ENCODE measurements around the gene SLC29A4. TPM values are rescaled to one million over a fixed set of nuclear protein-coding genes. Genes with fewer than 3 reads are reported as not detected.

SLC29A4 gene, protein sequence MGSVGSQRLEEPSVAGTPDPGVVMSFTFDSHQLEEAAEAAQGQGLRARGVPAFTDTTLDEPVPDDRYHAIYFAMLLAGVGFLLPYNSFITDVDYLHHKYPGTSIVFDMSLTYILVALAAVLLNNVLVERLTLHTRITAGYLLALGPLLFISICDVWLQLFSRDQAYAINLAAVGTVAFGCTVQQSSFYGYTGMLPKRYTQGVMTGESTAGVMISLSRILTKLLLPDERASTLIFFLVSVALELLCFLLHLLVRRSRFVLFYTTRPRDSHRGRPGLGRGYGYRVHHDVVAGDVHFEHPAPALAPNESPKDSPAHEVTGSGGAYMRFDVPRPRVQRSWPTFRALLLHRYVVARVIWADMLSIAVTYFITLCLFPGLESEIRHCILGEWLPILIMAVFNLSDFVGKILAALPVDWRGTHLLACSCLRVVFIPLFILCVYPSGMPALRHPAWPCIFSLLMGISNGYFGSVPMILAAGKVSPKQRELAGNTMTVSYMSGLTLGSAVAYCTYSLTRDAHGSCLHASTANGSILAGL
- 0.98 TPM for total RNA-seq
- long read RNA-seq, full-length matches to known transcripts = 2 of 7 reads
- long read RNA-seq, partial matches to known transcripts = 4 of 7 reads
- long read RNA-seq, other reads (novel, unspliced or antisense) = 1 of 7 reads

DNA sequence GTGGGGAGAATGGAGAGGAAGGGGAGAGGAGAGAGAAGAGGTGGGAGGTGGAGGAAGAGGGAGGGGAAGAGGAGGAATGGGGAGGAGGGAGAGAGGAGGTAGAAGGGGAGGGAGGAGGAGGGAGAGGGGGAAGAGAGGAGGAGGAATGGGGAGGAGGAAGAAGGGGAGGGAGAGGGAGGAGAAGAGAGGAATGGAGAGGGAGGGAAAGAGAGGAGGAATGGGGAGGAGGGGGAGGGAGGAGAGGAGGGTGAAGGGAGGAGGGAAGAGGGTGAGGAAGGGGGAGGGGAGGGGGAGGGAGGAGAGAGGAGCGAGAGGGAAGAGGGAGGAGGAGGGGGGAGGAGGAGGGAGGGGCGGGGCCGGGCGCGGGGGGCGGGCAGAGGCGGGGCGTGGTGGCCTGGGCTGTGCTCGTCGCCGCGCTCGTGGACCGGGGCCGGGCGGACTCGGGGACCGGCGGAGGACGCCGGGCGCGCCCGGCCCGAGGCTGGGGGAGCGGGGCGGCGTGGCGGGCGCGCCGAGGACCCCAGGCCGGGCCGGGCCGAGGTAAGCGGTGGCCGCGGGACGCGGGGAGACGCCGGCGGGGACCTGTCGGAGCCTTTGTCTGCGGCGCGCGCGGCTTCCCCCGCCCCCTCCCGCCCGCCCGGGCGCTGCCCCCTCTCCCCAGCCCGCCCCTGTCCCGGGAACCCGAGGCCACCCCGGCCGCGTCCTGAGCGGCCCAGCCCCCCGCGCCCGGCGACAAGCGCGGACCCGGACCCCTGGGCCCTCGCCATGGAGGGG, at the start of gene SLC29A4:
TSS of gene SLC29A4 (plus strand) at position 401 of the 774 bp plus-strand sequence. CDS start 4,874 bp downstream, outside the sequence.
- TF ChIP-seq, protein P1, sequence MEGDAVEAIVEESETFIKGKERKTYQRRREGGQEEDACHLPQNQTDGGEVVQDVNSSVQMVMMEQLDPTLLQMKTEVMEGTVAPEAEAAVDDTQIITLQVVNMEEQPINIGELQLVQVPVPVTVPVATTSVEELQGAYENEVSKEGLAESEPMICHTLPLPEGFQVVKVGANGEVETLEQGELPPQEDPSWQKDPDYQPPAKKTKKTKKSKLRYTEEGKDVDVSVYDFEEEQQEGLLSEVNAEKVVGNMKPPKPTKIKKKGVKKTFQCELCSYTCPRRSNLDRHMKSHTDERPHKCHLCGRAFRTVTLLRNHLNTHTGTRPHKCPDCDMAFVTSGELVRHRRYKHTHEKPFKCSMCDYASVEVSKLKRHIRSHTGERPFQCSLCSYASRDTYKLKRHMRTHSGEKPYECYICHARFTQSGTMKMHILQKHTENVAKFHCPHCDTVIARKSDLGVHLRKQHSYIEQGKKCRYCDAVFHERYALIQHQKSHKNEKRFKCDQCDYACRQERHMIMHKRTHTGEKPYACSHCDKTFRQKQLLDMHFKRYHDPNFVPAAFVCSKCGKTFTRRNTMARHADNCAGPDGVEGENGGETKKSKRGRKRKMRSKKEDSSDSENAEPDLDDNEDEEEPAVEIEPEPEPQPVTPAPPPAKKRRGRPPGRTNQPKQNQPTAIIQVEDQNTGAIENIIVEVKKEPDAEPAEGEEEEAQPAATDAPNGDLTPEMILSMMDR (IDR thresholded peaks at IDR 0.05) = no peak
- DNase-seq (peak; percentile 77), ATAC-seq (peak; percentile 72)
- H3K4me3 ChIP-seq = peak within 1 kb of the TSS; percentile 42
- H3K27ac ChIP-seq = no peak within 1 kb of the TSS
- H3K4me1 ChIP-seq = peaks cover 6% of the 10 kb centered on the region
- intact Hi-C loops (cut with DNase I) = no loop called here
- no peaks in the 10 kb centered on the region for H3K36me3 ChIP-seq
- no peaks in the 10 kb centered on the region for H3K9me3 ChIP-seq
- H3K27me3 ChIP-seq = peaks cover 13% of the 10 kb centered on the region

DNA sequence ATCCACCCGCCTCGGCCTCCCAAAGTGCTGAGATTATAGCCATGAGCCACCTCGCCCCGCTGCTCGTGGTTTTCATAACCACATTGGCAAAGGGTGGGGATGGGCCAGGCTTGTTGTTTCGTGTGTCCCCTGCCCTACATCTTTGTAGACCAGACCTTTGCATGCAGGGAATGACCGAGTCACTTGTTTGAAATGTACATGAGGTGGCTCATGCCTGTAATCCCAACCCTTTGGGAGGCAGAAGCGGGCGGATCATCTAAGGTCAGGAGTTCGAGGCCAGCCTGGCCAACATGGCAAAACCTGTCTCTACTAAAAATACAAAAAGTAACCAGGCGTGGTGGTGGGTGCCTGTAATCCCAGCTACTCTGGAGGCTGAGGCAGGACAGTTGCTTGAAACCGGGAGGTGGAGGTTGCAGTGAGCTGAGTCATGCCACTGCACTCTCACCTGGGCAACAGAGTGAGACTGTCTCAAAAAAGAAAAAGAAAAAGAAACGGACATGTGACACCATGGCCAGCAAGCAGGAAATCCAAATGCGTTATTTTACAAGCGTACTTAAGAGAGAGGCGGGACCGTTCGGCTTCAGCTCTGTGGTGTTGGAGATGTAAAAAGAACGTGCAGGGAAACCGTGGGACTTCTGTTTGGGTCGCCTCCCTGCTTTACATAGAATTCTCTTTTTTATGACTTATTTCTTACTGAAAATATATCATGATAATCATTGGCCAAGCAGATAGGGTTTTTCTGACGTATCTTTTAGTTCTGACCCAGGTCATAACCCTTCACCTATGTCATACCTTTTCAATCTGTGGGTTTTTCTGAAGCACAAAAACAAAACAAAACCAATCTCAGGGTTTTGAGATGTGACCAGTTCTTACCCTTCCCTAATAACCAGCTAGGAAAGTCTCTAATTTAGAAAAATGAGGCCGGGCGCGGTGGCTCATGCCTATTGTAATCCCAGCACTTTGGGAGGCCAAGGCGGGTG, 47.6 kb upstream of the SLC29A4 start:
- no peak for DNase-seq
- ATAC-seq = peak; percentile 20
- no peaks in the 10 kb centered on the region for H3K27me3 ChIP-seq
- H3K4me1 ChIP-seq = peaks cover 17% of the 10 kb centered on the region
- no peak overlapping the region for H3K4me3 ChIP-seq
- H3K36me3 ChIP-seq = peaks cover 17% of the 10 kb centered on the region
- no peak overlapping the region for H3K27ac ChIP-seq
- TF ChIP-seq, protein P1 (IDR thresholded peaks at IDR 0.05) = no peak
- intact Hi-C loops (cut with DNase I) = no loop called here
- H3K9me3 ChIP-seq = no peaks in the 10 kb centered on the region

DNA sequence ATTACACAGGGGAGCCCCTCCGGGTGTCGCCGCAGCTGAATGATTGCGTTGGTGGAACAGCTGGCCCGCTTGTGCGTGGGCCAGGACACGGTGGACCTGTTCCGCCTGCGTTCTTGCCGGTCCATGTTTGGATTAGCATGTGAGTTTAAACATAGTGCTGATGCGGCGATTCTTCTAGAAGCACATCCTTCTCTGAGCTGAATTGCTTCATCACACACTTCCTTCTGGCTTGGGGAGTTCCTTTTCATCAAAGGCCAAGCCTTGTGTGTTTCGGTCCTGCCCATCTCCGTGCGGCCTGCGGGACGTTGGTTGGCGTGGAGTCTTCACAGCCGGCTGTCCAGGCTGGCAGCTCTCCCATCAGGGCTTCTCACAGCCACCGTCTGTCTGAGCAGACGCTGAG, 45.5 kb upstream of the SLC29A4 start:
- peaks cover 10% of the 10 kb centered on the region for H3K4me1 ChIP-seq
- peak overlapping the region; percentile 55 for H3K27ac ChIP-seq
- TF ChIP-seq, protein P1 (IDR thresholded peaks at IDR 0.05) = no peak
- intact Hi-C loops (cut with DNase I) = no loop called here
- ATAC-seq (peak; percentile 79), DNase-seq (peak; percentile 76)
- H3K36me3 ChIP-seq = no peaks in the 10 kb centered on the region
- no peaks in the 10 kb centered on the region for H3K27me3 ChIP-seq
- H3K9me3 ChIP-seq = no peaks in the 10 kb centered on the region
- H3K4me3 ChIP-seq = peak overlapping the region; percentile 19

DNA sequence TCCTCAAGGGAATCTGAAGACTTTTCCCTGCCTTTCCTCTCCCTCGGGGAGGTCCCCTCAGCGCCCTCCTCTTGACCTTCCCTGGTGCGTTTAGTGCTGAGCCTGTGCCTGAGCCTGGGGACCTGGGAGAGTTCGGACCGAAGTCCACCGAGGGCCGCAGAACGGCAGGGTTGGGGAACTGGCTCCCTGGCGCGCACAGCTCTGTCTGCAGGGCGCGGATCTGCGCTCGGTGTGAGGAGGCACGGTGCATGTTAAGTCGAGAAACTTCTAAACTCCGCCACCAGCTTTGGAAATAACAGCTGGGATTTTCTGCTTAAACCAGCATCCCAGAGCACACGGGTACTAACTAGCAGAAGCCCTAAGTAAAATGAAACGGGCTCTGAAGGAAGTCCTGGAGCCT, 44.2 kb upstream of the SLC29A4 start:
- Histone ChIP-seq H3K4me1 (peaks cover 10% of the 10 kb centered on the region), H3K36me3 (no peaks in the 10 kb centered on the region), H3K9me3 (no peaks in the 10 kb centered on the region), H3K4me3 (no peak overlapping the region), H3K27ac (no peak overlapping the region), H3K27me3 (no peaks in the 10 kb centered on the region)
- ATAC-seq = no peak
- intact Hi-C loops (cut with DNase I) = no loop called here
- no peak for DNase-seq
- TF ChIP-seq, protein P1 (IDR thresholded peaks at IDR 0.05) = no peak

DNA sequence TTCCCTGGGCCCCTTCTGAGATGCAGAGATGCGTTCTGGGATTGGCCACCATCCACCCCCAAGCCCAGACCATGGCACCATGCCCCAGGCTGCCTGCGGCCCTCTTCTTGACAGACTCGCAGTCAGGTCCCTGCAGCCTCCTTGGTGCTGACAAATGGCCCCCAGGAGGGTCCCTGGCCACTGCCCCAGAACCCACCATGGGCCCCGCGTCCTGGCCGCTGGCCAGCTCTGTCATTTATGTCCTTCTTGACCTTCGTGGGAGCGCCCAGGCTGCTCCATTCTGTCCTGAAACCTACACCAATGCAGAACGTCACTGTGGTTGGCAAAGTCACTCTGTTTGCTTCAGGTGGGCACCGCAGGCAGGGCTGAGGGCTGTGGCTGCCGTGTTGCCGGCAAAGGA, 39.5 kb upstream of the SLC29A4 start:
- intact Hi-C loops (cut with DNase I) = no loop called here
- Histone ChIP-seq H3K36me3 (no peaks in the 10 kb centered on the region), H3K27me3 (no peaks in the 10 kb centered on the region), H3K4me1 (peaks cover 10% of the 10 kb centered on the region), H3K4me3 (no peak overlapping the region), H3K27ac (no peak overlapping the region), H3K9me3 (no peaks in the 10 kb centered on the region)
- TF ChIP-seq, protein P1 (IDR thresholded peaks at IDR 0.05) = no peak
- ATAC-seq = no peak
- DNase-seq = no peak

Data from upper lobe of right lung (tissue), 1 donor.